SK-N-SH (cell line): ENCODE results near the gene ADAMTS3.

Source experiments
- ELF1 ChIP-seq: IDR thresholded peaks from 2 replicates; pipeline ENCODE4 v1.4.0; 2012
- POLR2AphosphoS5 ChIP-seq: IDR thresholded peaks from 2 replicates; pipeline ENCODE4 v1.6.1; 2012; ENCODE audit warnings: low read depth, low read length
- YY1 ChIP-seq: IDR thresholded peaks from 2 replicates; pipeline ENCODE4 v1.4.0; 2012; ENCODE audit warnings: low read depth, mild to moderate bottlenecking
- TF ChIP-seq, protein P1 (sequence below): IDR thresholded peaks from 2 replicates; pipeline ENCODE4; 2012
- TF ChIP-seq, protein P2 (sequence below): fragments of 200-600 bp; sonication (generic); IDR thresholded peaks from 2 replicates; pipeline ENCODE4 v1.6.1; 2017; ENCODE audit warnings: antibody characterized with exemption, mild to moderate bottlenecking, moderate library complexity
- TF ChIP-seq, protein P3 (sequence below): IDR thresholded peaks from 2 replicates; pipeline ENCODE4 v1.6.1; 2012; ENCODE audit warnings: mild to moderate bottlenecking, low read depth, low read length, moderate library complexity

DNA sequence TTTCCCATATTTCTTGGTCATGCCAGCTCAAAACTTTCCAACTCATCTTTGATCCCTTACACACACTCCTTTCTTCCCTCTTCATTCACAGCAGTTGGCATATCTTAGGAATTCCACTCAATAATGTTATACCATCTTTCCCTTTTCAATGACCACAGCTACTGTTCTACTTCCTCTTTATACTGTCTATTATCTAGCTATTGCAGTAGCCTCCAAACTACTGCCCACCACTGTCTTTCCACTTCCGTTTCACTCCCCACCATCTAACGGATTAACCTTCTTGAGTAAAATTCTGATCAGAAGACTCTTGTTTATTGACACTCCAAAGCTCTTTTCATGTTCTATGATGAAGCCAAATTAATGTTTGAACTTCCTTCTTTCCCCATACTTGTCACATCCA is 55.8 kb downstream of the ADAMTS3 start:
- TF ChIP-seq, protein P1, sequence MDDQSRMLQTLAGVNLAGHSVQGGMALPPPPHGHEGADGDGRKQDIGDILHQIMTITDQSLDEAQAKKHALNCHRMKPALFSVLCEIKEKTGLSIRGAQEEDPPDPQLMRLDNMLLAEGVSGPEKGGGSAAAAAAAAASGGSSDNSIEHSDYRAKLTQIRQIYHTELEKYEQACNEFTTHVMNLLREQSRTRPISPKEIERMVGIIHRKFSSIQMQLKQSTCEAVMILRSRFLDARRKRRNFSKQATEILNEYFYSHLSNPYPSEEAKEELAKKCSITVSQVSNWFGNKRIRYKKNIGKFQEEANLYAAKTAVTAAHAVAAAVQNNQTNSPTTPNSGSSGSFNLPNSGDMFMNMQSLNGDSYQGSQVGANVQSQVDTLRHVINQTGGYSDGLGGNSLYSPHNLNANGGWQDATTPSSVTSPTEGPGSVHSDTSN, result no peak
- no peak for TF ChIP-seq ELF1
- no peak for TF ChIP-seq YY1
- TF ChIP-seq, protein P2, sequence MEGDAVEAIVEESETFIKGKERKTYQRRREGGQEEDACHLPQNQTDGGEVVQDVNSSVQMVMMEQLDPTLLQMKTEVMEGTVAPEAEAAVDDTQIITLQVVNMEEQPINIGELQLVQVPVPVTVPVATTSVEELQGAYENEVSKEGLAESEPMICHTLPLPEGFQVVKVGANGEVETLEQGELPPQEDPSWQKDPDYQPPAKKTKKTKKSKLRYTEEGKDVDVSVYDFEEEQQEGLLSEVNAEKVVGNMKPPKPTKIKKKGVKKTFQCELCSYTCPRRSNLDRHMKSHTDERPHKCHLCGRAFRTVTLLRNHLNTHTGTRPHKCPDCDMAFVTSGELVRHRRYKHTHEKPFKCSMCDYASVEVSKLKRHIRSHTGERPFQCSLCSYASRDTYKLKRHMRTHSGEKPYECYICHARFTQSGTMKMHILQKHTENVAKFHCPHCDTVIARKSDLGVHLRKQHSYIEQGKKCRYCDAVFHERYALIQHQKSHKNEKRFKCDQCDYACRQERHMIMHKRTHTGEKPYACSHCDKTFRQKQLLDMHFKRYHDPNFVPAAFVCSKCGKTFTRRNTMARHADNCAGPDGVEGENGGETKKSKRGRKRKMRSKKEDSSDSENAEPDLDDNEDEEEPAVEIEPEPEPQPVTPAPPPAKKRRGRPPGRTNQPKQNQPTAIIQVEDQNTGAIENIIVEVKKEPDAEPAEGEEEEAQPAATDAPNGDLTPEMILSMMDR, result no peak
- TF ChIP-seq POLR2AphosphoS5, result no peak
- TF ChIP-seq, protein P3, sequence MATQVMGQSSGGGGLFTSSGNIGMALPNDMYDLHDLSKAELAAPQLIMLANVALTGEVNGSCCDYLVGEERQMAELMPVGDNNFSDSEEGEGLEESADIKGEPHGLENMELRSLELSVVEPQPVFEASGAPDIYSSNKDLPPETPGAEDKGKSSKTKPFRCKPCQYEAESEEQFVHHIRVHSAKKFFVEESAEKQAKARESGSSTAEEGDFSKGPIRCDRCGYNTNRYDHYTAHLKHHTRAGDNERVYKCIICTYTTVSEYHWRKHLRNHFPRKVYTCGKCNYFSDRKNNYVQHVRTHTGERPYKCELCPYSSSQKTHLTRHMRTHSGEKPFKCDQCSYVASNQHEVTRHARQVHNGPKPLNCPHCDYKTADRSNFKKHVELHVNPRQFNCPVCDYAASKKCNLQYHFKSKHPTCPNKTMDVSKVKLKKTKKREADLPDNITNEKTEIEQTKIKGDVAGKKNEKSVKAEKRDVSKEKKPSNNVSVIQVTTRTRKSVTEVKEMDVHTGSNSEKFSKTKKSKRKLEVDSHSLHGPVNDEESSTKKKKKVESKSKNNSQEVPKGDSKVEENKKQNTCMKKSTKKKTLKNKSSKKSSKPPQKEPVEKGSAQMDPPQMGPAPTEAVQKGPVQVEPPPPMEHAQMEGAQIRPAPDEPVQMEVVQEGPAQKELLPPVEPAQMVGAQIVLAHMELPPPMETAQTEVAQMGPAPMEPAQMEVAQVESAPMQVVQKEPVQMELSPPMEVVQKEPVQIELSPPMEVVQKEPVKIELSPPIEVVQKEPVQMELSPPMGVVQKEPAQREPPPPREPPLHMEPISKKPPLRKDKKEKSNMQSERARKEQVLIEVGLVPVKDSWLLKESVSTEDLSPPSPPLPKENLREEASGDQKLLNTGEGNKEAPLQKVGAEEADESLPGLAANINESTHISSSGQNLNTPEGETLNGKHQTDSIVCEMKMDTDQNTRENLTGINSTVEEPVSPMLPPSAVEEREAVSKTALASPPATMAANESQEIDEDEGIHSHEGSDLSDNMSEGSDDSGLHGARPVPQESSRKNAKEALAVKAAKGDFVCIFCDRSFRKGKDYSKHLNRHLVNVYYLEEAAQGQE, result no peak
